ENCODE results near the gene RAPSN.

The RAPSN gene

DNA sequence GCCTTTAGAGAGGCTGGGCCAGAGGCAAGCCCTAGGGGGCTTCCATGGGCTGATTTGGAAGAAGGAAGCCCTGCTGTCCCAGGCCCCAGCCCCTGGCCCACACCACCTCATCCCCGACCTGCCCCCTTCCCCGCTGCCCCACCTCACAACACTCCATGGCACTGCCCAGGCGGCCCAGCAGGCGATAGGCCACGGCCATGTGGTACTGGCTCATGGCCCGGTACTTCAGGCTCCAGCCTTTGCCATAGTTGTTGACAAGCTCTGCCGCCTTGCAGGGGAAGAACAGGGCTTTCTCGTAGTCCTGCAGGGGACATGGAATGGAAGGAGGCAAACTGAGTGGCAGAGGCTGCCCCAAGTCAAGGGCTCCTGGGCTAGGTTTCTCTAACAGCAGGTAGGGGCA lies 6.4 kb downstream of the RAPSN start:
- TF ChIP-seq, protein P1, sequence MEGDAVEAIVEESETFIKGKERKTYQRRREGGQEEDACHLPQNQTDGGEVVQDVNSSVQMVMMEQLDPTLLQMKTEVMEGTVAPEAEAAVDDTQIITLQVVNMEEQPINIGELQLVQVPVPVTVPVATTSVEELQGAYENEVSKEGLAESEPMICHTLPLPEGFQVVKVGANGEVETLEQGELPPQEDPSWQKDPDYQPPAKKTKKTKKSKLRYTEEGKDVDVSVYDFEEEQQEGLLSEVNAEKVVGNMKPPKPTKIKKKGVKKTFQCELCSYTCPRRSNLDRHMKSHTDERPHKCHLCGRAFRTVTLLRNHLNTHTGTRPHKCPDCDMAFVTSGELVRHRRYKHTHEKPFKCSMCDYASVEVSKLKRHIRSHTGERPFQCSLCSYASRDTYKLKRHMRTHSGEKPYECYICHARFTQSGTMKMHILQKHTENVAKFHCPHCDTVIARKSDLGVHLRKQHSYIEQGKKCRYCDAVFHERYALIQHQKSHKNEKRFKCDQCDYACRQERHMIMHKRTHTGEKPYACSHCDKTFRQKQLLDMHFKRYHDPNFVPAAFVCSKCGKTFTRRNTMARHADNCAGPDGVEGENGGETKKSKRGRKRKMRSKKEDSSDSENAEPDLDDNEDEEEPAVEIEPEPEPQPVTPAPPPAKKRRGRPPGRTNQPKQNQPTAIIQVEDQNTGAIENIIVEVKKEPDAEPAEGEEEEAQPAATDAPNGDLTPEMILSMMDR (IDR thresholded peaks at IDR 0.05; ENCODE audit: insufficient read depth, missing control alignments): no peak
- DNase-seq (ENCODE audit: insufficient read length, low spot score): no peak
- FAIRE-seq: no peak

DNA sequence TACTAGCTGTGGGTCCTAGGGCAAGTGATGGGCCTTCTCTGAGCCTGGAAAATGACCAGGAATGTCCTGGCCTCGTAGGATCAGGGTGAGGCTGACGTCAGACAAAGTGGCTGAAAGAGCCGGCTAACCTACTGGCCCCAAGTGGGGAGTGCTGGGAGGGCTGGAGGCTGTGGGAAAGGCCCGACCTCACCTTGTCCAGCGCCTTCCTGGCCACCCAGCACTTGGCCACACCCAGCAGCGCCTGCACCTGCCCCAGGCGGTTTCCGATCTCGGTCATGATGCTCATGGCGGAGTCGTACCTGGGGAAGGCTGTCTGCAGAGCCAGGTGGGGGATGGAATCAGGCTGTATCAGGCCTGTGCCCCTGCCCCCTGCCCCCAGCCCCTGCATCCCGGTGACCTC lies 7.5 kb downstream of the RAPSN start:
- FAIRE-seq (no peak), DNase-seq (ENCODE audit: insufficient read length, low spot score) (no peak)
- TF ChIP-seq, protein P1 (IDR thresholded peaks at IDR 0.05; ENCODE audit: insufficient read depth, missing control alignments): no peak

DNA sequence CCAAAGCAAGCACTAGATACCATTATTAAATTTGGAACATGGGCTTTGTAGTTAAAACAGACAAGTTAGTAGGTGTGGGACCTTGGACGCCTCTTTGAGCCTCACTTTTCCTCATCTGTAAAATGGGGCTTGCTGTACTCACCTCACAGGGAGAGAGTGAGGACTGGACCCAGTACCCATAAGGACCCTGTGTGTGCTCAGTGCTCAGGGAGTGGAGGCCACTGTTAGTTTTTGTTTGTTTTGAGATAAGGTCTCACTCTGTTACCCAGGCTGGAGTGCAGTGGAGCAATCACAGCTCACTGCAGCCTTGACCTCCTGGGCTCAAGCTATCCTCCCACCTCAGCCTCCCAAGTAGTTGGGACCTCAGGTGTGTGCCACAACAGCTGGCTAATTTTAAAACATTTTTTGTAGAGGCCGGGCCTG lies 8.9 kb downstream of the RAPSN start:
- TF ChIP-seq, protein P1 (IDR thresholded peaks at IDR 0.05; ENCODE audit: insufficient read depth, missing control alignments): no peak
- DNase-seq (ENCODE audit: insufficient read length, low spot score): no peak
- no peak for FAIRE-seq

DNA sequence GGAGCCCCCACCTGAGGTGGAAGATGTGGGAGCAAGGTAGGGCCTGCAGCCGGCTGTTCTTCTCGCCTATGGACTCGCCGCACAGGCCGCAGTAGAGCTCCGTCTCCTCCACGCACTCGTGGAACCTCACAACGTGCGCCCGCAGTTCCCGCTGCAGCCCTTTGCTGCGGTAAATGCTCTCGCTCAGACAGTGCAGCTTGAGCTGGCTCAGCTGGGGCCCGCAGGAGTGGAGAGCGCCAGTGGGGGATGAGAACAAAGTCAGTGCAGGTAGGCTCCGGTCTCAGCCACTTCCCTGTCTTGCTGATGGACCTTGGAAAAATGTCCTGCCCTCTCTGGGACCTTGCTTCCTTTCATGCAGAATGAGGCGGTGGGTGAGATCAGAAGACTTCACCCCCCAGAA lies 10.2 kb downstream of the RAPSN start:
- TF ChIP-seq, protein P1 (IDR thresholded peaks at IDR 0.05; ENCODE audit: insufficient read depth, missing control alignments): no peak
- FAIRE-seq (no peak), DNase-seq (ENCODE audit: insufficient read length, low spot score) (no peak)

DNA sequence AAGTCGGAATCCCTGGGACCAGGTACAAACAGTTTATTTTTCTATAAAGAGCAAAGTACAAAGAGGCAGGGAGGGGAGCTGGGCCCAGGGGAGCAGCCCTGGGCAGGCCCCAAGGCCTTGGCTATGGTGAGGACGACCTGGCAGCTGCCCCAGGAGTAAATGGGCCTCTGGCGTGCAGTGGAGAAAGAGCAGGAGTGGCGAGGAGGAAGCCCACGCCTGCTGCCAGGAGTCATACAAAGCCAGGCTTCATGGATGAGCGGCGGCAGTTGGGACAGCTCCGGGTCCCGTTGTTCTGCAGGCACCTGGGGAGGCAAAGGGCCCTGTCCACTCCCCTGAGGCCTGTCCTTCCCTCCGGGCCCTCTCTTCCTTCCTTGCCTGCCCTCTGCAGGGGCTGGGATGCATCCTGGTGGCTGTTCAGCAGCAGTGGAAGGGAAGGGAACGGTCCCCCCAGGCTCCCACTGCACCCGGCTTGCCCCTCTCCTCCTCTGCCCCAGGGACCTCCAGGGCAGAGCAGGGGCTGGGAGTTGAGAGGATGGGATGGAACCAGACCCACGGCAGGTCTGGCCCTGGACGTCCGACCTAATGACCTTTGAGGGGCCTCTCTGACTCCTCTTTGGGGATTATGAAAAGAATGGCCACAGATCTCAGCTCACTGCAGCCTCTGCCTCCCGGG lies 11.1 kb downstream of the RAPSN start:
- FAIRE-seq (no peak), DNase-seq (ENCODE audit: insufficient read length, low spot score) (no peak)
- TF ChIP-seq, protein P1 (IDR thresholded peaks at IDR 0.05; ENCODE audit: insufficient read depth, missing control alignments): no peak

DNA sequence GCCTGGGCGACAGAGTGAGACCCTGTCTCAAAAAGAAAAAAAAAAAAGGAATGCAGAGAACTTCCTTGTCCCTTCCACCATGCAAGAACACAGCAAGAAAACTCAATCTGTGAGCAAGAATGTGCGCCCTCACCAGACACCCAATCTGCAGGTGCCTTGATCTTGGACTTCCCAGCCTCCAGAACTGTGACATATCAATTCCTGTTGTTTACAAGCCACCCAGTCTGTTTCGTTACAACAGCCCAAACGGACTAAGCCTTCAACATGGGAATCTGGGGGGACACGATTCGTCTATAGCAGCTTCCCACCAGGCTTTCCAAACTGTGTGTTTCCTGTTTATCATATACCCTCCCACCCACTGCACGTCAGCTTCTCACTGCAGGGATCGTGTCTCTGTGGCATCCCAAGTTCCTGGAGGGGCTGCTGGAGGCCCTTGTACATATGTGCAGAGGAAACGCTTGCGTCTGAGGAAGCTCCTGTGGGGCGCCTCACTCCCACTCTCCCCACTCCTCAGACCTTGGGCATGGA lies 11.7 kb downstream of the RAPSN start:
- DNase-seq (ENCODE audit: insufficient read length, low spot score) (no peak), FAIRE-seq (no peak)
- TF ChIP-seq, protein P1 (IDR thresholded peaks at IDR 0.05; ENCODE audit: insufficient read depth, missing control alignments): no peak

DNA sequence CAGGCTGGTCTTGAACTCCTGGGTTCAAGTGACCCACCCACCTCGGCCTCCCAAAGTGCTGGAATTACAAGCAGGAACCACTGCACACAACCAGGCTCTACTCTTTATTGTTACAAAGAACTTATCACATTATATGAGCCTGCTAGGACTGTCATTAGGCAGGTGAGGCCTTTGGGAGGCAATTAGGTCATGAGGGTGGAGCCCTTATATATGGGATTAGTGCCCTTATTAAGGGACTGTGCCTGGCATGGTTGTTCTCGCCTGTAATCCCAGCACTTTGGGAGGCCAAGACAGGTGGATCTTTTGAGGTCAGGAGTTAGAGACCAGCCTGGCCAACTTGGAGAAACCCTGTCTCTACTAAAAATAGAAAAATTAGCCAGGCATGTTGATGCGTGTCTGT lies 12.2 kb downstream of the RAPSN start:
- no peak for FAIRE-seq
- TF ChIP-seq, protein P1 (IDR thresholded peaks at IDR 0.05; ENCODE audit: insufficient read depth, missing control alignments): no peak
- no peak for DNase-seq (ENCODE audit: insufficient read length, low spot score)

Data from D721Med (cell line).